GM21723 (cell line): ENCODE data around the gene TJAP1.
"Not testable (repeated sequence)": the region's sequence is repeated elsewhere in the genome, so short reads cannot be mapped to it uniquely, and the experiment has no call there.

Experiments
- ATAC-seq: cut with Tn5 transposase; IDR thresholded peaks from one replicate; pipeline ENCODE4 v1.9.1; 2021; ENCODE audit warnings: mild to moderate bottlenecking, moderate library complexity; ENCODE audit not compliant: unreplicated experiment

The TJAP1 gene

DNA sequence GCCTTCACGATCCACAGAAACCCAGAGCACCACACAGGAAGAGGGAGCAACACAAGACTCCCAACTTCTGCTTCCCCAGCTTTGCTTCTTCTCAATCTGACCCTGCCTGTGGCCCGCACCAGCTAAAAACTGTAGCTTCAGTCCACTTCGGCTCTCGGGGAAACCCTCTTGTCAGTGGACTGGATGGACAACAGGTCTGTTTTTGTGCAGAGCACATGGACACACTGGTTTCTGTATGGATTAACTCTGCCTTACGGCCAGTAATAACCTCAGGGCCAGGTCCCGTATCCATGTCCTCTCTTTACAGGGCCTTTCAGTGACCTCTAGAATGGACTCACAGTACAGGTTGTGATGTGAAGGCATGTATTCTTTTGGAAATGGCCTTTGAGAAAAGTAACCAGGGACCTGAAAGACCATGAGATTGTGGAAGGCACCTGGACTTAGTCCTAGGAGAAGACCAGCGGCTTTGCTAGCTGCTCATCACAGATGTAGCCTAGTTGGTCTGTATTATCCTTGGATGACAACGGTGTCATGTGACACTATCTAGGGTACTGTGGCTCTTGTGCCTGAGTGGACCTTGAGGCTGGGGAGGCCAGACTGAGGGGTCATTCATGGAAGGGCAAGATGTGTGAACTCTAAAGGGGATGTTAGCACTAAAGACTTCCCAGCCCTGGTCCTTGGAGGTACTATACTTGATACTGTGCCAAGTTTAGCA, 45.3 kb downstream of the TJAP1 start:
- no peak for ATAC-seq

DNA sequence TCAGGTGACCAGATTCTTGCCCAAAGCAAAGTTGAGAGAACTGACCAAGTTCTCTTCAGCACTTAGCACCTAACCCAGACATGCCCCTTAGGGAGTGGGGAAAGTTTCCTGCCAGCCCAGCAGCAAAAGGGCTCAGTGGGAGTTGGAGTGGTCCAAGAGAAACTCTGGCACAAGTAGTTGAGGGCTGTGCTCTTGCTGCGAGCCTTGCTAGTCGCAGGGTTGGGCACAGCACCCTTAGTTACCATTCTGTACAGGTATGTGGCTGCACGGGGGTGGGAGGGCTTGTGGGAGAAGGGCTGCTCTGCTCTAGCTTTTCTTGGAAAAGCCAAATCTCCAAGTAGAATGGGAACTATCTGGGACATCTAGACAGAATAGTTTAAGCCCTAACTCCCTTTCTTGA, 45.9 kb downstream of the TJAP1 start:
- no peak for ATAC-seq

GRCh38 chr6:43524483-43524961, 47.2 kb downstream of the TJAP1 start:
- no peak for ATAC-seq

- ATAC-seq: no peak
These were observed 54.8 kb downstream of the TJAP1 start for GRCh38 chr6:43532201-43532600.

DNA sequence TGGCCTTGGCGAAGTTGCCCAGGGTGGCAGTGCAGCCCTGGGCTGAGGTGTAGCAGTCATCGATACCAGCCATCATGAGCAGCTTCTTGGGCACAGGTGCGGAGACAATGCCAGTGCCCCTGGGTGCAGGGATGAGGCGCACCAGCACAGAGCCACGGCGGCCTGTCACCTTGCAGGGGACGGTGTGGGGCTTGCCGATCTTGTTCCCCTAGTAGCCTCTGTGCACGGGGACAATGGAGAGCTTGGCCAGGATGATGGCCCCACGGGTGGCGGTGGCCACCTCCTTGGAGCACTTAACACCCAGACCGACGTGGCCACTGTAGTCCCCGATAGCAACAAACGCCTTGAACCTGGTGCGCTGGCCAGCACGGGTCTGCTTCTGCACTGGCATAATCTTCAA, 61.6 kb downstream of the TJAP1 start:
- not testable (repeated sequence) for ATAC-seq

DNA sequence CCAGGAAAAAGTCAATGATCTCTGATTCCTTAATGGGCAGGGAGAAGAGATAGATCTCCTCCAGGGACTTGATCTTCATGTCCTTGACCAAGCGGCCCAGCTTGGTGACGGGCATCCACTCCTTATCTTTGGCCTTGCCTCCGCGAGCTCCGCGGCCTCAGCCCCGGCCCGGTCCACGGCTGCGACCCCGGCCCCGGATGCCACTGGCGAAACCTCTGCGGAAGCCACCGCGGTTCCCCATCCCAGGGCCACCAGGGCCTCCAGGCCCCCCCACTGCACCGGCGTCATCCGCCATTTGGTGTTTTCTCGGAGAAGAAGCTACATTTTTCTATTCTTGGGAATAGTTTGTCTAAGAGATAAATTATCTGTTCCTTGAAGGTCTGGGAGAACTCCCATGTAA, 62.0 kb downstream of the TJAP1 start:
- not testable (repeated sequence) for ATAC-seq

- ATAC-seq: no peak
These were observed 63.1 kb downstream of the TJAP1 start for GRCh38 chr6:43540507-43540906.

DNA sequence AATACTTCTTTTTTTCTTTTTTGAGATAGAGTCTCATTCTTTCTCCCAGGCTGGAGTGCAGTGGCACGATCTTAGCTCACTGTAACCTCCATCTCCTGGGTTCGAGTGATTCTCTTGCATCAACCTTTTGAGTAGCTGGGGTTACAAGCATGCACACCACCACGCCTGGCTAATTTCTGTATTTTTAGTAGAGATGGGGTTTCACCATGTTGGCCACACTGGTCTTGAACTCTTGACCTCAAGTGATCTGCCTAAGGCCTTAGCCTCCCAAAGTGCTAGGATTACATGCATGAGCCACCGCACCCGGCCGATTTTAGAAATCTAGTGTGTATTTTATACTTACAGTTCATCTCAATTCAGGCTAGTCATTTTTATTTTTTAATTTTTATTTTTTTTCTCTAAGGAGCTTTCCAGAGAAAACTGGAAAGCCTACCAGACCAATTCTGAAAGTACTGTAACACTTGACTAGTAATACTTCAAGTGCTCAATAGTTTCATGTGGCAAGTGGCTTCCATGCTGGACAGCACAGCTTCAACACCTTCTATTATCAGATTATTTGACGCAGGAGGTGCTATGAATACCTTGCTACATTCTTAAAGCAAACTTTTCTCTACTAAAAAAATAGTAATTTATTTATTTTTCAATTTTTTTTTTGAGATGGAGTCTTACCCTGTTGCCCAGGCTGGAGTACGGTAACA, 64.6 kb downstream of the TJAP1 start:
- ATAC-seq: no peak

DNA sequence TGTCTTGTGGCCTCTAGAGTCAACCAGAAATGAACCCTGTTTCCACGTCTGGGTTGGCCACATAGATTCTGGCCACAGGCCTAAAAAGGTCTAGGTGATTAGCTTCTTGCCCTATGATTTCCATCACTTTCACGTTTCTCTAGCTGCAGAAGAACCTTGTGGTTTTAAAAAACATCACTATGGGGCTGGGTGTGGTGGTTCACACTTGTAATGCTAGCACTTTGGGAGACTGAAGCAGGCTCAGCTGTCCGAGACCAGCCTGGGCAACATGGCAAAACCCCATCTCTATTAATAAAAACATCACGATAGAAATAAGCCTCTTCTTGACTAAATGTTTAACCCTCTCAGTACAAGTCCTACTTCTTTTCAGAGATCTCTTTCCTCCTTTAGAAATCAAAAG, 67.1 kb downstream of the TJAP1 start:
- ATAC-seq: no peak

- no peak for ATAC-seq
These were observed 69.9 kb downstream of the TJAP1 start for GRCh38 chr6:43547222-43547621.
